ENCODE measurements around the gene LRFN4. TPM values are rescaled to one million over a fixed set of nuclear protein-coding genes. Genes with fewer than 3 reads are reported as not detected.
A peak's percentile ranks its signal among the peaks of the same experiment; 100 is the strongest.

Gene LRFN4
- total RNA-seq, 6 donors from 2014 or later: 11.4 to 29.0 (median 21.8) TPM

DNA sequence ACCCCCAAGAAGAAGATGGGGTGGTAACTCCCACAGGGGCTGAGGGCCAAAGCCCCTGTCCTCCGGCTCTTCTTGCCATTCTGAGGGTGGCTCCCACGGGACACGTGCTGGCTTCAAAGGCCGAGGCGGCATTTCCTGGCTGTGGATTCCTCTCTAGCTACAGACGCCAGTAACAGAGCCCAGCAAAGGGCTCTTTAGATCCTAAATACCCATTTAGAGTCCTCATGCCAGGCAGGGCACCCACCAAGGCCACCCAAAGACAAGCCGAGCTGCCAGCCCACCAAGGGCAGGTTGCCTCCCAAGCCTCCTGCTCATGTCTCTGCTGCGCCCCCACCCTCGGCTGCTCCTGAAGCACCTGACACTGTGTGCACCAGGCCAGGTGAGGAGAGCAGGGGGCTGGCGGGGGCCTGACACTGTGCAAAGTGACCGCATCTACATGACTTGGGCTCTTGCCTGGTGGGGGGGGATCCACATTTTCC lies 5.7 kb downstream of the LRFN4 start:
- H3K27me3 ChIP-seq: no peaks in the 10 kb centered on the region
- no peaks in the 10 kb centered on the region for H3K9me3 ChIP-seq
- no peak for ATAC-seq (ENCODE audit: low FRiP score in 2 of 2)
- peaks cover 0 to 3% (median 0%) of the 10 kb centered on the region in 4 donors for H3K36me3 ChIP-seq
- WGBS, 2 donors: 96 to 100% methylated on average over 5 to 11 of the region's 11 CpGs
- no peak for DNase-seq
- H3K27ac ChIP-seq: no peak overlapping the region
- TF ChIP-seq POLR2A (IDR thresholded peaks at IDR 0.05): no peak
- H3K4me3 ChIP-seq: no peak overlapping the region
- H3K4me1 ChIP-seq: peaks cover 0 to 3% (median 1%) of the 10 kb centered on the region in 4 donors

GRCh38 chr11:66863428-66864125 lies 6.7 kb downstream of the LRFN4 start:
- Histone ChIP-seq H3K27me3 (no peaks in the 10 kb centered on the region), H3K36me3 (peaks cover 0 to 3% (median 0%) of the 10 kb centered on the region in 4 donors), H3K27ac (no peak overlapping the region), H3K4me1 (no peaks in the 10 kb centered on the region), H3K4me3 (no peak overlapping the region), H3K9me3 (no peaks in the 10 kb centered on the region)
- WGBS, 2 donors: 92% methylated on average over 27 to 31 of the region's 31 CpGs
- no peak for ATAC-seq (ENCODE audit: low FRiP score in 2 of 2)
- TF ChIP-seq POLR2AphosphoS5 (IDR thresholded peaks at IDR 0.05): no peak
- no peak for TF ChIP-seq POLR2A (IDR thresholded peaks at IDR 0.05)
- no peak for TF ChIP-seq CTCF (IDR thresholded peaks at IDR 0.05)
- no peak for TF ChIP-seq EP300 (IDR thresholded peaks at IDR 0.05)
- DNase-seq: peak in 1 of 2 donors; percentile 62

- H3K27me3 ChIP-seq: no peaks in the 10 kb centered on the region
- ATAC-seq (ENCODE audit: low FRiP score in 2 of 2): no peak
- 65 to 77% methylated on average over 18 to 35 of the region's 35 CpGs for WGBS, 2 donors
These were observed 7.5 kb downstream of the LRFN4 start for GRCh38 chr11:66864172-66864901.

DNA sequence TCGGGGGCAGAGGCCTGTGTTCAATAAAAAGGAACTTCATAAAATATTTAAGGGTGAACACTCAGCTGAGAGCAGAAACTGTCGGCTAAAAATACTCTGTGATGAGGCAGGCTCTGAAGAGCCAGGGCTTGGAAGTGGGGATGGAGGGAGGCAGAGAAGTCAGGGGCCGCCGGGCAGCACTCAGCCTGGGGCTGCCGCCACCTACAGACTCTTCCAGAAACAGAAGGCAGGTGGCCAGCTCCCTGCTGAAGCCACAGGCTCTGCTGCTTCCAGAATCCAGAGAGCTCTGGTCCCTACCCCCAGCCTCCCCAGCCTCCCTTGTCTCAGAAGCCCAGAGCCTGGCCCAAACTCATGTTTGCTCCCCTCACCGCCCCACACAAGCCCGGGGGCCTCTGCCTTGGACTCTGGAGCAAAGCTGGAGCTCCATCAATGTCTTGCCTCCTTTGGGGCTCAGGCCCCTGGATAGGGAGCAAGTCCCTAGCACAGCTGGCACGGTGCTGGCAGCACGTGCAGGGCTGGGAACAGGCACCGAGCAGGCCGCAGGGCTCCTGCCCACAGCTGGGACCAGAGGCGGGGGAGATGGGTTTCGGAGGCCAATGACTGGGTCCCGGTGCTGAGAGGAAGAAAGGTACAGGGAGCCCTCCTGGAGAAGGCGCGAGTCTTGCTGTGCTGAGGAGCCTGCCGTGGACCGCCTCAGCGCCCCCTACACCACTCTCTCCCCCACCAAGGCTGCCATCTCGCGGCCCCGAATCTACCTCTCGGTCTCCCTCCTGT lies 8.2 kb downstream of the LRFN4 start:
- WGBS, 2 donors: 91 to 92% methylated on average over 19 to 20 of the region's 23 CpGs
- H3K27me3 ChIP-seq: no peaks in the 10 kb centered on the region
- TF ChIP-seq POLR2A (IDR thresholded peaks at IDR 0.05): no peak
- no peak for TF ChIP-seq CTCF (IDR thresholded peaks at IDR 0.05)
- no peak for TF ChIP-seq POLR2AphosphoS5 (IDR thresholded peaks at IDR 0.05)
- TF ChIP-seq EP300 (IDR thresholded peaks at IDR 0.05): no peak
- no peak overlapping the region for H3K27ac ChIP-seq
- no peaks in the 10 kb centered on the region for H3K9me3 ChIP-seq
- no peak for ATAC-seq (ENCODE audit: low FRiP score in 2 of 2)
- H3K36me3 ChIP-seq: peaks cover 0 to 5% (median 0%) of the 10 kb centered on the region in 4 donors
- H3K4me1 ChIP-seq: peaks cover 0 to 3% (median 0%) of the 10 kb centered on the region in 4 donors
- no peak overlapping the region for H3K4me3 ChIP-seq
- DNase-seq: peak in 1 of 2 donors; percentile 66

More at GRCh38 chr11:66864172-66864901, 7.5 kb downstream of the LRFN4 start:
- no peak overlapping the region for H3K4me3 ChIP-seq
- no peaks in the 10 kb centered on the region for H3K9me3 ChIP-seq
- H3K4me1 ChIP-seq: peaks cover 0 to 3% (median 0%) of the 10 kb centered on the region in 4 donors
- DNase-seq: peak in 1 of 2 donors; percentile 74
- peaks cover 0 to 3% (median 0%) of the 10 kb centered on the region in 4 donors for H3K36me3 ChIP-seq
- H3K27ac ChIP-seq: no peak overlapping the region
- no peak for TF ChIP-seq POLR2AphosphoS5 (IDR thresholded peaks at IDR 0.05)
- TF ChIP-seq CTCF (IDR thresholded peaks at IDR 0.05): no peak
- TF ChIP-seq EP300 (IDR thresholded peaks at IDR 0.05): no peak
- no peak for TF ChIP-seq POLR2A (IDR thresholded peaks at IDR 0.05)

- H3K36me3 ChIP-seq: peaks cover 0 to 3% (median 0%) of the 10 kb centered on the region in 4 donors
- WGBS, 2 donors: 97% methylated on average over 18 of the region's 23 CpGs; no CpG with 5 or more reads in 1 of the 2 donors
- peaks cover 0 to 3% (median 0%) of the 10 kb centered on the region in 4 donors for H3K4me1 ChIP-seq
- no peaks in the 10 kb centered on the region for H3K27me3 ChIP-seq
- TF ChIP-seq CTCF (IDR thresholded peaks at IDR 0.05) (no peak), EP300 (IDR thresholded peaks at IDR 0.05) (no peak), POLR2A (IDR thresholded peaks at IDR 0.05) (no peak), POLR2AphosphoS5 (IDR thresholded peaks at IDR 0.05) (no peak)
- no peak overlapping the region for H3K27ac ChIP-seq
- DNase-seq: peak in 1 of 2 donors; percentile 80
- no peak overlapping the region for H3K4me3 ChIP-seq
- no peak for ATAC-seq (ENCODE audit: low FRiP score in 2 of 2)
- H3K9me3 ChIP-seq: no peaks in the 10 kb centered on the region
These were observed 9.1 kb downstream of the LRFN4 start for GRCh38 chr11:66866007-66866406.

Measured in upper lobe of left lung (tissue), 6 donors.